Adrenal gland (tissue), 5 donors: ENCODE measurements around the gene NRP1.

Source experiments
- POLR2A ChIP-seq, 2 donors: fragments of 450-650 bp; IDR thresholded peaks; one replicate each; pipeline ENCODE4 v1.6.1; 2017; ENCODE audit warnings: antibody characterized with exemption in 2 of 2, mild to moderate bottlenecking in 2 of 2, moderate library complexity in 1 of 2
- TF ChIP-seq, protein P1 (sequence below), 6 experiments: fragments of 450-650 bp in 4 of 6; fragments of 200-600 bp in 2 of 6; sonication (generic) in 1 of 6; IDR thresholded peaks; 1 replicate in 5 of 6; 2 replicates in 1 of 6; pipeline versions ENCODE4 v1.5.1 to v1.8.0; 2016 to 2021; ENCODE audit warnings: antibody characterized with exemption in 6 of 6, mild to moderate bottlenecking in 2 of 6, moderate library complexity in 1 of 6
- donor health status: DM: no; HTN: no; CAD: no.

DNA sequence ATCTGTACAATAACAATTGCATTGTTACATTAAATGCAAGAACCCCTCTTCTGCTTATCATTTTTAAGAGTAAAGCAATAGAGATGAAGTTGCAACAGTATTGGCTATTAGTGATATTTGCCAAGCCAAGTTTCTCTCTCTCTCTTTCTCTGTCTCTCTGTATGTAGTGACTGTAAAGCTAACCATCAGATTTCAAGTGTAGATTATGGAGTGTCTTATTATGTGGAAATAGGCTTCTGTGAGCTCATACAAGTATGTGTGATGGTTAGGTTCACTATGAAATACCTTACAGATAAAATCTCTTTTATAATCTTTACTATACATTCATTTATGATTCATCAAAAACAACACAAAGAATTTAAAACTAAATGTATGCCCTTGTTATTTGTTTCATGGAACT is 28.6 kb upstream of the NRP1 start:
- TF ChIP-seq, protein P1, sequence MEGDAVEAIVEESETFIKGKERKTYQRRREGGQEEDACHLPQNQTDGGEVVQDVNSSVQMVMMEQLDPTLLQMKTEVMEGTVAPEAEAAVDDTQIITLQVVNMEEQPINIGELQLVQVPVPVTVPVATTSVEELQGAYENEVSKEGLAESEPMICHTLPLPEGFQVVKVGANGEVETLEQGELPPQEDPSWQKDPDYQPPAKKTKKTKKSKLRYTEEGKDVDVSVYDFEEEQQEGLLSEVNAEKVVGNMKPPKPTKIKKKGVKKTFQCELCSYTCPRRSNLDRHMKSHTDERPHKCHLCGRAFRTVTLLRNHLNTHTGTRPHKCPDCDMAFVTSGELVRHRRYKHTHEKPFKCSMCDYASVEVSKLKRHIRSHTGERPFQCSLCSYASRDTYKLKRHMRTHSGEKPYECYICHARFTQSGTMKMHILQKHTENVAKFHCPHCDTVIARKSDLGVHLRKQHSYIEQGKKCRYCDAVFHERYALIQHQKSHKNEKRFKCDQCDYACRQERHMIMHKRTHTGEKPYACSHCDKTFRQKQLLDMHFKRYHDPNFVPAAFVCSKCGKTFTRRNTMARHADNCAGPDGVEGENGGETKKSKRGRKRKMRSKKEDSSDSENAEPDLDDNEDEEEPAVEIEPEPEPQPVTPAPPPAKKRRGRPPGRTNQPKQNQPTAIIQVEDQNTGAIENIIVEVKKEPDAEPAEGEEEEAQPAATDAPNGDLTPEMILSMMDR (IDR thresholded peaks at IDR 0.05) = no peak
- TF ChIP-seq POLR2A (IDR thresholded peaks at IDR 0.05) = no peak
